Measurements from ENCODE around the gene TANC1.

TANC1 gene

GRCh38 chr2:159230145-159230877 is 261.9 kb downstream of the TANC1 start:
- DNase-seq: no peak

DNA sequence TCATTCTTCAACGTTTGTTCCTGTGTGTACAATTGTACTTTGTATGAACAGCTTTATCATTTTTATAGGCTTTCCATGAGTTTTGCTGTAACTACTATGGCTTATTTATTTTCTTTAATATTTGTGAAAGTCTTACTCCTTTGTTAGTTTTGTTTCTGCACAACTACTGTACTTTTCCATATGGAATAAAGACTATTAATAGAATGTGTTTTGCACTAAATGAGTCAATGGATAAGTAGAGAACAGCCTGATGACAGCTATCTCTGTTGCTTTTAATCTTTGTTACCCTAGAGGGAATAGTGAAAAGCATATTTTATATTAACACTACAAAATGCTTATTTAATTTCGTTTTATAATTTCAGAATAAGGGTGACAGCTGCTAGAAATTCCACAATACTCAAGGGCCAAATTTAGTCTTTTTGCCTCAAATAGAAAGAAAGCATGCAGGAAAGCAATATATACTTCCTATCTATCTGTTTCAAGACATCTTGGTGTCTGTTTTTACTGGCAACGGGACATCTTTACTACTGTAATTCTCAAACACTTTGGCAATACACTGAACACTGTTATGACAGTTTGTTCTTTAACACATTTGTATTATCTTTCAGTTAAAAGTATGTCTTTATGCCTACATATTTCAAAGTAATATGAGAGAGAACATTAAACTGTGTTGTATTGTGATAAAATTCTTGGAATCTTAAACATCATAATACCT is 264.2 kb downstream of the TANC1 start:
- no peak for DNase-seq

DNA sequence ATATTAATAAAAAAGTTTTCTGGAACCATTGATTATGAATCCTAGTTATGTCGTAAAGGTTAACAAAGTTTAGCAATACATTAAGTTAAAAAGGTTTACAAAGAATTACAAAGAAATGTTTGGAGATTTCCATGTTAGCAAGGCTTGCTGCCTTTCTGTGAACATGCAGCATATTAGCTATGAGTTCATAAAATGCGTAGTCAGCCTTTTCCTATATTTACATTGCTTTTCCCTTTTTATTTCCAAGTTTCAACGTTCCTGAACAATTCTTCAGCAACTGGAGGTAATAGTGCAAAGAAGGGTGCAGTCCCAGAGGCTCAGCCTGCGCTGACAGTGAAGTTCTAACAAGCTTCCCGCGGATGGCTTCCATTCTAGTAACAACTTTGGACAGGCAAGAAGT is 266.4 kb downstream of the TANC1 start:
- no peak for DNase-seq

DNA sequence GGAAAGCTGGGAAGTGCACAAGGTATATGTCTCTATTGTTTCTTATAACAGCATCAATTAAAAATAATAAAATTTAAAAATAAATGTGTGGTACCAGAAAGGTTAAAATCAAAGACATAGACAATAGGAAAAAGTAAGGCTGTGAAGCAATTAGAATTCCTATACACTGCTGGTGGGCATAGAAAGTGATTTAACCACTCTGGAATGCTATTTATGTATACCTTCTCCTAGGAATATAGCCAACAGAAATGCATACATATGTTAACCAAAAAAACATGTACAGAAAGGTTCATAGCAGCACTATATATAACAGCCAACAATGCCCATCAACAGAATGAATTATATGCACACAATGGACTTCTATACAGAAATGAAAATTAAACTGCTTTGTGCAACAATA is 275.1 kb downstream of the TANC1 start:
- no peak for DNase-seq

DNA sequence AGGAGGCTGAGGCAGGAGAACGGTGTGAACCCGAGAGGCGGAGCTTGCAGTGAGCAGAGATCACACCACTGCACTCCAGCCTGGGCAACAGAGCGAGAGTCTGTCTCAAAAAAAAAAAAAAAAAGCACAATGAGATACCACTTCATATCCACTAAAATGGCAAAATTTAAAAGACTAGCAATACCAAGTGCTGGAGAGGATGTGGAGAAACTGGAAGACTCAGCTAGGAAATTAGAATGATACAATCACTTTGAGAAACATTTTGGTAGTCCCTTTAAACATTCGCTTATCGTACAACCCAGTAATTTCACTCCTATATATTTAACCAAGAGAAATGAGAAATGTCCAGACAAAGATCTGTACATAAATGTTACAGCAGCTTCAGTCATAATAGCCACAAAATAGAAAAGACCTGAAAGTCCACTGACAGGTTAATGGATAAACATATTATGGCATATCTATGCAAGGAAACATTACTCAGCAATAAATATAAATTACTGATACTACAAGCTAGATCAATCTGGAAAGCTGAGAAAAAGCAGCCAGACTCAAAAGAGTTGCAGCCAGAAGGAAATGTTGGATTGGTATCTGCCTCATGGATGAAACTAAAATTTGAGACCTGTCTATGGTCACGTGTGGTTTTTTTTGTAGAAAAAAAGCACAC is 278.0 kb downstream of the TANC1 start:
- no peak for DNase-seq

GRCh38 chr2:159249990-159250715 is 281.7 kb downstream of the TANC1 start:
- peak; percentile 94 for DNase-seq

- DNase-seq: peak; percentile 41
These were observed 283.1 kb downstream of the TANC1 start for GRCh38 chr2:159251296-159252173.

GRCh38 chr2:159252905-159253304 is 284.5 kb downstream of the TANC1 start:
- DNase-seq: no peak

DNA sequence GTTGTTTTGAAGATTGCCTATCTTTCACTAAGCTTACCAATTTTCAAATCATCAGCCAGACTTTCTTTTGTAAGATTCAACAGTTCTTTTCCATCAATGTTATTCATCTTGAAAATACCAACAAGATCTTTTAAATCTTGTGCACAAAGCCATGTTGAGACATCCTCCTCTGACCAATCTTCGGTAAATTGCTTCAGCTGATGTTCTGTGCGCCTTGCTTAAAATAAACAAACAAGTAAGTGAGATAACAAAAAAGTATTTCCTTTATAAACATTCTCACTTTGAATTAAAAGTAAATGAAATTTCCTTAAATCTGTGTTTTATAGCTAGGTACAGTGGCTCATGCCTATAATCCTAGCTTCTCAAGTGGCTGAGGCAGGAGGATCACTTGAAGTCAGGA is 287.7 kb downstream of the TANC1 start:
- no peak for DNase-seq

GRCh38 chr2:159262226-159262625 is 293.8 kb downstream of the TANC1 start:
- DNase-seq: no peak

- DNase-seq: no peak
These were observed 294.5 kb downstream of the TANC1 start for GRCh38 chr2:159262904-159263303.

DNA sequence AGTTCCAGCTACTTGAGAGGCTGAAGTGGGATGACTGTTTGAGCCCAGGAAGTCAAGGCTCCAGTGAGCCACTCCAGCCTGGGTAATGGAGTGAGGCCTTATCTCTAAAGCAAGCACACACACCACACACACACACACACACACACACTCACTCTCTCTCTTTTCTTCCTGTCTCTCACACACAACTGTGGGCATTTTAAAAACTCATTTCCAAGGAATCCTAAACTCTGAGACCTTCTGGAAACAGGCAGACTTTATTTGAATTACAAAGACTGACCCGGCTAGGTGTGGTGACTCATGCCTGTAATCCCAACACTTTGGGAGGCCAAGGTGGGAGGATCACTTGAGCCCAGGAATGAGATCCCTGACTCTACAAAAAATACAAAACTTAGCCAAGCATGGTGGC is 296.7 kb downstream of the TANC1 start:
- DNase-seq: no peak

GRCh38 chr2:159266554-159266953 is 298.1 kb downstream of the TANC1 start:
- DNase-seq: no peak

DNA sequence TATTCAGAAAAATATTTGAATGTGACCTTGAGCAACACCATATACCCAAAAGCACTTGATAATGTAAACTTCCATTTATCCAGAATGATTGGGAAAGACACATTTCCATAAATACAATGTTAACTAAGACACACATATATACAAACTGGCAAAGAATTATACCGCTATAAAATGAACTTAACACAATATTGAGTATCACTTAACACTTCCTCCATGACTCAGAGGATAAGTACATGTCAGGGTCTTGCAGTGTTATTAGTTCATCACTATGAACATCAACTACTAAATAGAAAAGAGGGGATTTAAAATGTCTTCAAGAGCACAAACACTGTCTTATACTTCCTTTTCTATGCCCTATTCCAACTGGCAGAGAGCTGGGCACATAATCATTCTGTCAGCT is 299.5 kb downstream of the TANC1 start:
- peak; percentile 11 for DNase-seq

DNA sequence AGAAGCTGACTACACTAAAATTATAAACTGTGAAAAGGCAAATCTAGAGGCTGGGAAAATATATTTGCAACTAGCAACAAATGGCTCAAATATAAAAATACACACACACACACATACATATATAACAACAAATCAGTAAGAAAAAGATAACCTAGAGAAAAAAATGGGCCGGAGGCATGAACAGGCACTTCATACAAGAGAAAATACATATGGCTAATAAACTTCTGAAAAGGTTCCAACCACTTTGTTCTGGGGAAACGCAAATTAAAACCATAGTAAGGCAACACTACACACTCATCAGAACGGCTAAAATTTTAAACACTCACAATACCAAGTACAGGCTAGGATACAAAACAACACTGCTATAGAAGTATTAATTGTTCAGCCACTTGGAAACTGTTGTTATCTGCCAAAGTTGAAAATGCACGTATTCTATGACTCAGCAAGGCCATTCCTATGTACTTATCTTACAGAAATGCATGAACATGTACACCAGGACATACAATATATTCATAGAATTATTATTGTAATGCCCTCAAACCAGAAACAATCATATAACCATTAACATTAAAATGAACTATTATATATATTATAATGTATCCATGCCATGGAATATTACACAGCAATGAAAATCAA is 302.4 kb downstream of the TANC1 start:
- no peak for DNase-seq

GRCh38 chr2:159272156-159272555 is 303.7 kb downstream of the TANC1 start:
- no peak for DNase-seq

DNA sequence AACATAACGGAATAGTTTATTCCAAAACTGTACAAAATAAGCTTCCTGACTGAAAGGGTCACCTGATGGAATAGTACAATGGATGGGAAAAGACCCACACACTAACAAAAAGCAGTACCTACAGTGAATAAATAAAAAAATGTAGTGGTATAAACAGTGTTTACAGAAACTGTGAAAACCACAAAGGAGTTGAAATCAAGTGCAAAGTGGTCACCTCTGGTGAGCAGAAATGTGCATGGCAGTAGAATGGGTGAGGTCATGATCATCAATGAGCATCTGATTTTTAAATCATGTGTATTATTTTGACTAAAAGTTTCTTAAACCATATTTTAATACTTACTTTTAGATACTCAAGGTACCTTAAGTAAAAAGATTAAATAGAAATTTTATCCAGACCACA is 306.7 kb downstream of the TANC1 start:
- no peak for DNase-seq

DNA sequence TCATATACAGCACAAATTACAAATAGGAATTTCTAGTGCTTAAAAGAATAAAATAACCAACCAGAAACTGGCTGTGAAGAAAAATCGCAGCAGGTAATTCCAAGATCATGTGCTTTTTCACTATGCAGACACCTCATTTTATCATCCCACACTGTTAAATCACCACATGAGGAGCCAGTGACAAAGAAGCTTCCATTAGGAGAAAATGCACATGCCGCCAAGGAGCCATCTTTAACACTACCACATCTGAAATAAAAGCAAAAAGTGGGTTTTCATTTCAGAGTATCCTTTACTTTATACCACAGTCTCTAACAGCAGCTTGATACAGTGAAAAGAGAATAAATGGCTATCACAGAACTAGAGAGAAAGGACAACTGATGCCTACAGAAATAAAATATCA is 311.3 kb downstream of the TANC1 start:
- no peak for DNase-seq

DNA sequence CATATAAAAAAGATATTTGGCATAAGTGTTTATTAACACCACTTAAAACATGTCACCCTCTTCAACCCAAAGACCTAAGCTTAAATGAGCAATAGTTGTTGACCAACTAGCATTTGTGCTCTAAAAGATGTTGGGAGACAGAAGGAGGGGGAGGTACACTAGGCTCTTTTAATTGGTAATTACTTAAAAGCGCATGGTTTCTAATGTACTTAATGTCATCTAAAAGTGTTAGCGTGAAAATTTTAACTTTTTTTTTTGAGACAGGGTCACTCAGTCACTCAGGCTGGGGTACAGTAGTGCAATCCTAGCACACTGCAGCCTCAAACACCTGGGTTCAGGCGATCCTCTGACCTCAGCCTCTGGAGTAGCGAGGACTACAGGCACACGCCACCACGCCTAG is 312.6 kb downstream of the TANC1 start:
- no peak for DNase-seq

Measured in inflammatory macrophage treated with lipopolysaccharide for 4 hours (primary cell).